ENCODE data around the gene TRIM17. TPM values are rescaled to one million over a fixed set of nuclear protein-coding genes. Genes with fewer than 3 reads are reported as not detected.

Gene TRIM17
- polyA plus RNA-seq, 1 of the 3 experiments (the other 2 are of a cell fraction) = 1.6 TPM

GRCh38 chr1:228448372-228448771 is 31.7 kb upstream of the TRIM17 start:
- WGBS (ENCODE audit: low lambda C conversion rate) = 71% methylated on average over 6 of the region's 6 CpGs
- TF ChIP-seq RAD21 (IDR thresholded peaks at IDR 0.05; ENCODE audit: low read length) (no peak), NFIC (IDR thresholded peaks at IDR 0.05; ENCODE audit: borderline replicate concordance) (no peak)
- POLR2A ChIA-PET = no interaction called here

GRCh38 chr1:228446852-228447251 is 30.2 kb upstream of the TRIM17 start:
- H3K4me2 ChIP-seq = no peak overlapping the region
- H4K20me1 ChIP-seq (ENCODE audit: insufficient read depth) = no peaks in the 10 kb centered on the region
- no peaks in the 10 kb centered on the region for H3K36me3 ChIP-seq (replicated peaks in 1 of 2; ENCODE audit: control insufficient read depth in 1 of 2, insufficient read depth in 2 of 2, low read length in 1 of 2)
- 88% methylated on average over 15 of the region's 15 CpGs for WGBS (ENCODE audit: low lambda C conversion rate)
- no peaks in the 10 kb centered on the region for H3K4me1 ChIP-seq (ENCODE audit: control insufficient read depth in 1 of 2, insufficient read depth in 2 of 2, low read depth in 1 of 2, low read length in 1 of 2)
- no peaks in the 10 kb centered on the region for H3F3A ChIP-seq (replicated peaks; ENCODE audit: insufficient read depth)
- TF ChIP-seq FOXM1 (IDR thresholded peaks at IDR 0.05; ENCODE audit: low read depth) = no peak
- no peak for TF ChIP-seq TCF12 (IDR thresholded peaks at IDR 0.05)
- TF ChIP-seq PBX3 (IDR thresholded peaks at IDR 0.05) = no peak
- no peak for TF ChIP-seq FOSL2 (IDR thresholded peaks at IDR 0.05; ENCODE audit: borderline replicate concordance, low read depth)
- no peak for TF ChIP-seq IRF3 (IDR thresholded peaks at IDR 0.05; ENCODE audit: low read depth, low read length)
- no peak for TF ChIP-seq YY1 (IDR thresholded peaks at IDR 0.05; ENCODE audit: low read depth)
- TF ChIP-seq POLR2AphosphoS5 (IDR thresholded peaks at IDR 0.05; ENCODE audit: low read depth, low read length) = no peak
- TF ChIP-seq, protein P1, sequence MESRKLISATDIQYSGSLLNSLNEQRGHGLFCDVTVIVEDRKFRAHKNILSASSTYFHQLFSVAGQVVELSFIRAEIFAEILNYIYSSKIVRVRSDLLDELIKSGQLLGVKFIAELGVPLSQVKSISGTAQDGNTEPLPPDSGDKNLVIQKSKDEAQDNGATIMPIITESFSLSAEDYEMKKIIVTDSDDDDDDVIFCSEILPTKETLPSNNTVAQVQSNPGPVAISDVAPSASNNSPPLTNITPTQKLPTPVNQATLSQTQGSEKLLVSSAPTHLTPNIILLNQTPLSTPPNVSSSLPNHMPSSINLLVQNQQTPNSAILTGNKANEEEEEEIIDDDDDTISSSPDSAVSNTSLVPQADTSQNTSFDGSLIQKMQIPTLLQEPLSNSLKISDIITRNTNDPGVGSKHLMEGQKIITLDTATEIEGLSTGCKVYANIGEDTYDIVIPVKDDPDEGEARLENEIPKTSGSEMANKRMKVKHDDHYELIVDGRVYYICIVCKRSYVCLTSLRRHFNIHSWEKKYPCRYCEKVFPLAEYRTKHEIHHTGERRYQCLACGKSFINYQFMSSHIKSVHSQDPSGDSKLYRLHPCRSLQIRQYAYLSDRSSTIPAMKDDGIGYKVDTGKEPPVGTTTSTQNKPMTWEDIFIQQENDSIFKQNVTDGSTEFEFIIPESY (IDR thresholded peaks at IDR 0.05; ENCODE audit: borderline replicate concordance, low read depth) = no peak
- no peaks in the 10 kb centered on the region for H3K9me2 ChIP-seq
- H3K9me3 ChIP-seq = no peaks in the 10 kb centered on the region
- H3K9ac ChIP-seq = no peak overlapping the region
- H2AFZ ChIP-seq (ENCODE audit: low read depth) = no peak overlapping the region
- H3K27ac ChIP-seq (ENCODE audit: low read depth in 2 of 2, low read length in 1 of 2) = no peak overlapping the region
- no peaks in the 10 kb centered on the region for H3K27me3 ChIP-seq (ENCODE audit: insufficient read depth)
- ChIA-PET CTCF (no interaction called here), POLR2A (no interaction called here)
- no peaks in the 10 kb centered on the region for H3K79me2 ChIP-seq (ENCODE audit: insufficient read depth)
- no peak for DNase-seq
- H3K4me3 ChIP-seq (ENCODE audit: low read depth in 2 of 2, low read length in 1 of 2) = no peak overlapping the region

More at GRCh38 chr1:228448372-228448771, 31.7 kb upstream of the TRIM17 start:
- no peak for DNase-seq
- Histone ChIP-seq H3K27ac (ENCODE audit: low read depth in 2 of 2, low read length in 1 of 2) (no peak overlapping the region), H3K9me2 (no peaks in the 10 kb centered on the region), H2AFZ (ENCODE audit: low read depth) (no peak overlapping the region), H3K9ac (no peak overlapping the region), H3K9me3 (no peaks in the 10 kb centered on the region), H3F3A (replicated peaks; ENCODE audit: insufficient read depth) (no peaks in the 10 kb centered on the region), H4K20me1 (ENCODE audit: insufficient read depth) (no peaks in the 10 kb centered on the region), H3K79me2 (ENCODE audit: insufficient read depth) (no peaks in the 10 kb centered on the region), H3K36me3 (replicated peaks in 1 of 2; ENCODE audit: control insufficient read depth in 1 of 2, insufficient read depth in 2 of 2, low read length in 1 of 2) (no peaks in the 10 kb centered on the region), H3K4me1 (ENCODE audit: control insufficient read depth in 1 of 2, insufficient read depth in 2 of 2, low read depth in 1 of 2, low read length in 1 of 2) (peaks cover 0 to 5% of the 10 kb centered on the region in 2 experiments; a peak in 1 of 4 replicates), H3K4me3 (ENCODE audit: low read depth in 2 of 2, low read length in 1 of 2) (no peak overlapping the region), H3K4me2 (no peak overlapping the region), H3K27me3 (ENCODE audit: insufficient read depth) (no peaks in the 10 kb centered on the region)
- CTCF ChIA-PET = no interaction called here
